ENCODE measurements around the gene OOSP3. TPM values are rescaled to one million over a fixed set of nuclear protein-coding genes. Genes with fewer than 3 reads are reported as not detected.

The OOSP3 gene
- total and polyA plus RNA-seq, 2 donors (not counting 3 experiments of a cell fraction or from before 2014, with no cell fraction given): not detected

DNA sequence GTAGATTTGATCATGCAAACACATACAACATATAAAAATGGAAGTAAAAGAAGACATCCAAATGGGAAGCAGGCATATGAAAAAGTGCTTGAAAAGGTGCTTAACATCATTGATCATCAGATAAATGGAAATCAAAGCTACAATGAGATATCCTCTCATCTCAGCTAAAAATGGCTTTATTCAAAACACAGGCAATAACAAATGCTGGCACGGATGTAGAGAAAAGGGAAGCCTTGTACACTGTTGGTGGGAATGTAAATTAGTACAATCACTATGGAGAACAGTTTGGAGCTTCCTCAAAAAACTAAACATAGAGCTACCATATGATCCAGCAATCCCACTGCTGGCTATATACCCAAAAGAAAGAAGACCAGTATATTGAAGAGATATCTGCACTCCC, 11.7 kb upstream of the OOSP3 start:
- no TSS peak for BruUV-seq (replicated peaks)
- TF ChIP-seq GATA2 (IDR thresholded peaks at IDR 0.05; ENCODE audit: insufficient read depth, insufficient read length, low read depth, low read length) (no peak), POLR2A (IDR thresholded peaks at IDR 0.05; ENCODE audit: low read depth, low read length) (no peak), FOS (IDR thresholded peaks at IDR 0.05; ENCODE audit: borderline replicate concordance, insufficient read depth, low read length) (no peak), POLR2AphosphoS5 (IDR thresholded peaks at IDR 0.05; ENCODE audit: insufficient read depth, low read depth, low read length) (no peak), JUN (IDR thresholded peaks at IDR 0.05; ENCODE audit: borderline replicate concordance, insufficient read depth, insufficient read length, low read depth) (no peak), MYC (IDR thresholded peaks at IDR 0.05; ENCODE audit: low read depth, low read length) (no peak), EZH2 (IDR thresholded peaks at IDR 0.05; ENCODE audit: borderline replicate concordance, low read depth, low read length, severe bottlenecking) (no peak)
- TF ChIP-seq, protein P1, sequence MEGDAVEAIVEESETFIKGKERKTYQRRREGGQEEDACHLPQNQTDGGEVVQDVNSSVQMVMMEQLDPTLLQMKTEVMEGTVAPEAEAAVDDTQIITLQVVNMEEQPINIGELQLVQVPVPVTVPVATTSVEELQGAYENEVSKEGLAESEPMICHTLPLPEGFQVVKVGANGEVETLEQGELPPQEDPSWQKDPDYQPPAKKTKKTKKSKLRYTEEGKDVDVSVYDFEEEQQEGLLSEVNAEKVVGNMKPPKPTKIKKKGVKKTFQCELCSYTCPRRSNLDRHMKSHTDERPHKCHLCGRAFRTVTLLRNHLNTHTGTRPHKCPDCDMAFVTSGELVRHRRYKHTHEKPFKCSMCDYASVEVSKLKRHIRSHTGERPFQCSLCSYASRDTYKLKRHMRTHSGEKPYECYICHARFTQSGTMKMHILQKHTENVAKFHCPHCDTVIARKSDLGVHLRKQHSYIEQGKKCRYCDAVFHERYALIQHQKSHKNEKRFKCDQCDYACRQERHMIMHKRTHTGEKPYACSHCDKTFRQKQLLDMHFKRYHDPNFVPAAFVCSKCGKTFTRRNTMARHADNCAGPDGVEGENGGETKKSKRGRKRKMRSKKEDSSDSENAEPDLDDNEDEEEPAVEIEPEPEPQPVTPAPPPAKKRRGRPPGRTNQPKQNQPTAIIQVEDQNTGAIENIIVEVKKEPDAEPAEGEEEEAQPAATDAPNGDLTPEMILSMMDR (IDR thresholded peaks at IDR 0.05; ENCODE audit: extremely low read depth in 1 of 2, insufficient read depth in 1 of 2, low read depth in 1 of 2, low read length in 2 of 2): no peak
- TF ChIP-seq, protein P2, sequence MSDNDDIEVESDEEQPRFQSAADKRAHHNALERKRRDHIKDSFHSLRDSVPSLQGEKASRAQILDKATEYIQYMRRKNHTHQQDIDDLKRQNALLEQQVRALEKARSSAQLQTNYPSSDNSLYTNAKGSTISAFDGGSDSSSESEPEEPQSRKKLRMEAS (IDR thresholded peaks at IDR 0.05; ENCODE audit: insufficient read depth, insufficient read length): no peak
- intact Hi-C loops (cut with micrococcal nuclease): no loop called here
- H3K9me3 ChIP-seq (replicated peaks; ENCODE audit: control insufficient read depth, insufficient read depth, low read length): no peaks in the 10 kb centered on the region
- H3K9ac ChIP-seq (replicated peaks; ENCODE audit: extremely low read depth, insufficient read depth, low read length): no peak overlapping the region
- no peaks in the 10 kb centered on the region for H3K79me2 ChIP-seq (ENCODE audit: control insufficient read depth, insufficient read depth, low read length)
- no peaks in the 10 kb centered on the region for H3K9me1 ChIP-seq (replicated peaks; ENCODE audit: control insufficient read depth, extremely low read depth, insufficient read depth, low read length)
- no peaks in the 10 kb centered on the region for H3K27me3 ChIP-seq (ENCODE audit: control insufficient read depth in 2 of 2, insufficient read depth in 2 of 2, low read length in 2 of 2)
- FAIRE-seq (no peak), DNase-seq (ENCODE audit: low read depth, low spot score) (no peak)
- peaks cover 15% of the 10 kb centered on the region for H3K4me1 ChIP-seq (ENCODE audit: control insufficient read depth, extremely low read depth, insufficient read depth, low read length)
- no peak overlapping the region for H3K4me2 ChIP-seq (ENCODE audit: insufficient read depth, low read length)
- H3K36me3 ChIP-seq (ENCODE audit: control insufficient read depth in 2 of 2, extremely low read depth in 1 of 2, insufficient read depth in 2 of 2, low read length in 2 of 2): no peaks in the 10 kb centered on the region
- dilution Hi-C loops (cut with MboI; ENCODE audit: extremely low pct_ligation_motif_present, low sequenced_read_pairs): no loop called here
- no peak overlapping the region for H3K27ac ChIP-seq (ENCODE audit: insufficient read depth, low read depth, low read length)
- no peak overlapping the region for H3K4me3 ChIP-seq (replicated peaks in 1 of 3; ENCODE audit: insufficient read depth in 1 of 3, low read depth in 1 of 3, low read length in 3 of 3)
- H2AFZ ChIP-seq (ENCODE audit: low read depth, low read length): no peak overlapping the region
- POLR2A ChIA-PET: no interaction called here
- CTCF ChIA-PET: interaction anchor here (1.1 kb wide), 1 partner anchor 14 kb away, joined by 3 read pairs; no protein-coding TSS in a partner anchor
- H4K20me1 ChIP-seq (replicated peaks; ENCODE audit: control insufficient read depth, extremely low read depth, insufficient read depth, low read length): no peaks in the 10 kb centered on the region

Measured in endothelial cell of umbilical vein (primary cell).